A549 (cell line): ENCODE data around the gene LDLRAD3. TPM values are rescaled to one million over a fixed set of nuclear protein-coding genes. Genes with fewer than 3 reads are reported as not detected.

ENCODE experiments used
- ATAC-seq, 2 experiments: fragments of 200-7000 bp in 1 of 2; fragments of >200 bp in 1 of 2; cut with Nextera tagmentation in 1 of 2; cut with Tn5 transposase in 1 of 2; 3 replicates each; pipeline versions ENCODE4 v1.8.0 to v1.9.1; 2018 to 2020; ENCODE audit warnings: mild to moderate bottlenecking in 1 of 2, moderate library complexity in 1 of 2
- CTCF ChIA-PET: fragments of 300-600 bp; sonication (Branson Sonifier 250); formaldehyde crosslinking; extraction: SDS; loops from one replicate; lab custom pipeline; 2021; ENCODE audit warnings: antibody characterized with exemption, inconsistent platforms; lab: Yijun Ruan, JAX
- POLR2A ChIA-PET: fragments of 350-600 bp; formaldehyde crosslinking; extraction: SDS; loops from one replicate; lab custom pipeline; 2021; ENCODE audit warnings: antibody characterized with exemption, inconsistent platforms; lab: Yijun Ruan, JAX
- DNase-seq, 2 experiments: peaks; one replicate each; pipeline versions ENCODE4 v3.0.0 to v3.0.0-alpha.2; 2011 to 2016; ENCODE audit warnings: low read depth in 1 of 2, low spot score in 1 of 2
- FAIRE-seq: peaks from 2 replicates; lab custom pipeline; 2011; peaks lifted over from hg19 to GRCh38; lab: Jason Lieb, UNC
- H3K27ac ChIP-seq, 2 experiments: fragments of >200 bp; sonication (Bioruptor Twin); formaldehyde crosslinking; 3 replicates each; pipeline ENCODE4 v1.5.1; 2016 to 2017
- H3K4me1 ChIP-seq: fragments of >200 bp; sonication (Bioruptor Twin); formaldehyde crosslinking; 3 replicates; pipeline ENCODE4 v1.6.1; 2016
- H3K4me2 ChIP-seq: fragments of >200 bp; sonication (Bioruptor Twin); formaldehyde crosslinking; 3 replicates; pipeline ENCODE4 v1.6.1; 2016
- H3K4me3 ChIP-seq: fragments of >200 bp; sonication (Bioruptor Twin); formaldehyde crosslinking; 3 replicates; pipeline ENCODE4 v1.5.1; 2016
- H3K9me3 ChIP-seq: fragments of >200 bp; sonication (Bioruptor Twin); formaldehyde crosslinking; 3 replicates; pipeline ENCODE4 v1.6.1; 2016
- BHLHE40 ChIP-seq: IDR thresholded peaks from 2 replicates; pipeline ENCODE4 v1.6.1; 2012; ENCODE audit warnings: low read depth, low read length, inconsistent platforms
- CEBPB ChIP-seq, 2 experiments: fragments of >200 bp in 1 of 2; sonication (Bioruptor Twin) in 1 of 2; formaldehyde crosslinking in 1 of 2; IDR thresholded peaks; 2 replicates each; pipeline ENCODE4 v1.6.1; 2012 to 2016
- CHD4 ChIP-seq: fragments of 200-600 bp; sonication (generic); IDR thresholded peaks from 2 replicates; pipeline ENCODE4 v1.6.1; 2016; ENCODE audit warnings: antibody characterized with exemption, mild to moderate bottlenecking, borderline replicate concordance
- E2F6 ChIP-seq: IDR thresholded peaks from 2 replicates; pipeline ENCODE4 v1.6.1; 2012; ENCODE audit warnings: low read depth, borderline replicate concordance
- EHF ChIP-seq: fragments of 250-450 bp; sonication (Bioruptor Pico); IDR thresholded peaks from 2 replicates; pipeline ENCODE4 v1.5.0; 2020; ENCODE audit warnings: mild to moderate bottlenecking
- FOSL2 ChIP-seq, 2 experiments: fragments of 450-650 bp in 1 of 2; fragments of >200 bp in 1 of 2; sonication (Bioruptor Twin) in 1 of 2; formaldehyde crosslinking; IDR thresholded peaks; 2 replicates each; pipeline versions ENCODE4 v1.5.0 to v1.6.1; 2016 to 2020; ENCODE audit warnings: mild to moderate bottlenecking in 1 of 2, moderate library complexity in 1 of 2
- FOXS1 ChIP-seq: fragments of 250-450 bp; sonication (Bioruptor Pico); IDR thresholded peaks from 2 replicates; pipeline ENCODE4 v1.5.0; 2020; ENCODE audit warnings: mild to moderate bottlenecking, moderate library complexity
- HDAC2 ChIP-seq: fragments of 200-600 bp; sonication (generic); IDR thresholded peaks from 2 replicates; pipeline ENCODE4 v1.6.1; 2016
- HEYL ChIP-seq: fragments of 250-450 bp; sonication (Bioruptor Pico); IDR thresholded peaks from 2 replicates; pipeline ENCODE4 v1.8.0; 2021; ENCODE audit warnings: mild to moderate bottlenecking, moderate library complexity
- HOXB13 ChIP-seq: fragments of 250-450 bp; sonication (Bioruptor Pico); IDR thresholded peaks from 2 replicates; pipeline ENCODE4 v1.5.0; 2020; ENCODE audit warnings: low read depth, mild to moderate bottlenecking, moderate library complexity
- HOXB5 ChIP-seq: fragments of 250-450 bp; sonication (Bioruptor Pico); IDR thresholded peaks from 2 replicates; pipeline ENCODE4 v1.5.0; 2020; ENCODE audit warnings: mild to moderate bottlenecking, moderate library complexity
- JUN ChIP-seq, 2 experiments: fragments of >200 bp; sonication (Bioruptor Twin); formaldehyde crosslinking; IDR thresholded peaks; 2 replicates in 1 of 2; 3 replicates in 1 of 2; pipeline ENCODE4 v1.6.1; 2016 to 2017
- KDM1A ChIP-seq: fragments of 200-600 bp; sonication (generic); IDR thresholded peaks from 2 replicates; pipeline ENCODE4 v1.6.1; 2016; ENCODE audit warnings: low read depth, mild to moderate bottlenecking
- NPAS2 ChIP-seq: fragments of 250-450 bp; sonication (Bioruptor Pico); IDR thresholded peaks from 2 replicates; pipeline ENCODE4 v1.8.0; 2022; ENCODE audit warnings: mild to moderate bottlenecking, moderate library complexity, borderline replicate concordance
- RCOR1 ChIP-seq: fragments of 150-350 bp; IDR thresholded peaks from 2 replicates; pipeline ENCODE4 v1.6.1; 2014; ENCODE audit warnings: antibody characterized with exemption, low read length, low read depth
- REST ChIP-seq: fragments of 200-600 bp; sonication (generic); IDR thresholded peaks from 2 replicates; pipeline ENCODE4 v1.6.1; 2016; ENCODE audit warnings: antibody characterized with exemption, mild to moderate bottlenecking, moderate library complexity
- TFCP2L1 ChIP-seq: fragments of 250-450 bp; sonication (Bioruptor Pico); IDR thresholded peaks from 2 replicates; pipeline ENCODE4 v1.5.0; 2021; ENCODE audit warnings: mild to moderate bottlenecking
- TP53 ChIP-seq: fragments of 250-450 bp; sonication (Bioruptor Pico); IDR thresholded peaks from 2 replicates; pipeline ENCODE4 v1.5.0; 2021; ENCODE audit warnings: mild to moderate bottlenecking, moderate library complexity
- ZC3H11A ChIP-seq: fragments of 450-650 bp; IDR thresholded peaks from 2 replicates; pipeline ENCODE4 v1.6.1; 2014; ENCODE audit warnings: antibody characterized with exemption, mild to moderate bottlenecking
- ZNF302 ChIP-seq: fragments of 250-450 bp; sonication (Bioruptor Pico); IDR thresholded peaks from 2 replicates; pipeline ENCODE4 v1.9.0; 2021; ENCODE audit warnings: inconsistent platforms, mild to moderate bottlenecking, moderate library complexity
- WGBS: methylation state at CpG from one replicate; pipeline ENCODE4 v1.1.6; 2017; ENCODE audit errors: missing lambda C conversion rate; 5-methylcytosine and 5-hydroxymethylcytosine counted together
- polyA plus RNA-seq, 4 experiments: library from polyadenylated mRNA; depleted of rRNA in 3 of 4; stranded (reverse); fragments of >200 nt; fragmentation: RNase III in 1 of 4; extraction: RNeasy Plus Mini Kit Qiagen cat#74134 plus additional on column Dnase treatment in 1 of 4; gene quantifications; 2 replicates in 3 of 4; 3 replicates in 1 of 4; pipeline ENCODE4 v1.2.3, GENCODE V29; 2011 to 2017
- TF ChIP-seq, protein P1 (sequence below): IDR thresholded peaks from 2 replicates; pipeline ENCODE4 v1.6.1; 2012
- TF ChIP-seq, protein P2 (sequence below): fragments of >200 bp; sonication (Bioruptor Twin); formaldehyde crosslinking; IDR thresholded peaks from 3 replicates; pipeline ENCODE4 v1.6.1; 2016

The LDLRAD3 gene
- polyA plus RNA-seq, 2 of the 4 experiments (the other 2 are of a cell fraction) = 10.5 to 13.2 TPM

DNA sequence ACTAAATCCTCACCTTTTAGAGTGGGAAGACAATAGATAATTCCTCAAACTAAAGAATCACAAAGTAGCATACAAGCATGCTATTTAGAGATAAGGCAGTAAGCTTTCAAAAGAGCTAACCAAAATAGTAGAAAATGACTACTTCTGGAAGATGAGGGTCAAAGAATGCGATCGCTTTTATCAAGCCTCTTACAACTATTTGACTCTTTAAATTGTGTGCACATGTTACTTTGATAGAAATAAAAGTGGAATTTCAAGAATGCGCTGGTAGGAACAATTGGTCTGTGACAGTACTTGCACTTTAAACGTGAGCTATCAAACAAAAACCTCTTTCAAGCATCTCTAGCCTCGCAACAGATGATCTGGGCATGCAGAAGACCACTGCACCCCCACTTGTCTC, 248.1 kb downstream of the LDLRAD3 start:
- POLR2A ChIA-PET = no interaction called here
- WGBS = 91% methylated on average over 5 of the region's 5 CpGs
- FAIRE-seq = no peak
- H3K4me3 ChIP-seq = no peak overlapping the region
- H3K27ac ChIP-seq = no peak overlapping the region
- ATAC-seq = no peak
- DNase-seq = no peak
- H3K9me3 ChIP-seq = no peaks in the 10 kb centered on the region
- no peak overlapping the region for H3K4me2 ChIP-seq
- H3K4me1 ChIP-seq = no peaks in the 10 kb centered on the region
- TF ChIP-seq TFCP2L1 (CRISPR knock-in tag) = no peak
- TF ChIP-seq E2F6 = no peak
- TF ChIP-seq JUN (IDR thresholded peaks at IDR 0.05) = no peak
- TF ChIP-seq ZNF302 (CRISPR knock-in tag) = no peak
- no peak for TF ChIP-seq HOXB13 (CRISPR knock-in tag)
- TF ChIP-seq NPAS2 (CRISPR knock-in tag) = no peak
- no peak for TF ChIP-seq ZC3H11A
- TF ChIP-seq HEYL (CRISPR knock-in tag) = no peak
- no peak for TF ChIP-seq HOXB5 (CRISPR knock-in tag)
- TF ChIP-seq, protein P1, sequence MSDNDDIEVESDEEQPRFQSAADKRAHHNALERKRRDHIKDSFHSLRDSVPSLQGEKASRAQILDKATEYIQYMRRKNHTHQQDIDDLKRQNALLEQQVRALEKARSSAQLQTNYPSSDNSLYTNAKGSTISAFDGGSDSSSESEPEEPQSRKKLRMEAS = no peak
- TF ChIP-seq CHD4 = no peak
- no peak for TF ChIP-seq FOXS1 (CRISPR knock-in tag)
- no peak for TF ChIP-seq EHF (CRISPR knock-in tag)
- TF ChIP-seq FOSL2 (IDR thresholded peaks at IDR 0.05) = no peak
- TF ChIP-seq FOSL2 (CRISPR knock-in tag; IDR thresholded peaks at IDR 0.05) = no peak
- no peak for TF ChIP-seq HDAC2
- no peak for TF ChIP-seq RCOR1
- no peak for TF ChIP-seq CEBPB (IDR thresholded peaks at IDR 0.05)
- CTCF ChIA-PET = no interaction called here

- FAIRE-seq (no peak), DNase-seq (no peak), ATAC-seq (no peak)
- Histone ChIP-seq H3K4me3 (no peak overlapping the region), H3K27ac (no peak overlapping the region), H3K4me1 (no peaks in the 10 kb centered on the region), H3K4me2 (no peak overlapping the region), H3K9me3 (no peaks in the 10 kb centered on the region)
- CTCF ChIA-PET = interaction anchor here (1.2 kb wide), 1 partner anchor 15 kb away, joined by 3 read pairs; no protein-coding TSS in a partner anchor
- POLR2A ChIA-PET = no interaction called here
- 83% methylated on average over 8 of the region's 8 CpGs for WGBS
- TF ChIP-seq JUN (IDR thresholded peaks at IDR 0.05) = no peak
- TF ChIP-seq TP53 = no peak
- no peak for TF ChIP-seq HEYL (CRISPR knock-in tag)
- no peak for TF ChIP-seq REST
- TF ChIP-seq, protein P2, sequence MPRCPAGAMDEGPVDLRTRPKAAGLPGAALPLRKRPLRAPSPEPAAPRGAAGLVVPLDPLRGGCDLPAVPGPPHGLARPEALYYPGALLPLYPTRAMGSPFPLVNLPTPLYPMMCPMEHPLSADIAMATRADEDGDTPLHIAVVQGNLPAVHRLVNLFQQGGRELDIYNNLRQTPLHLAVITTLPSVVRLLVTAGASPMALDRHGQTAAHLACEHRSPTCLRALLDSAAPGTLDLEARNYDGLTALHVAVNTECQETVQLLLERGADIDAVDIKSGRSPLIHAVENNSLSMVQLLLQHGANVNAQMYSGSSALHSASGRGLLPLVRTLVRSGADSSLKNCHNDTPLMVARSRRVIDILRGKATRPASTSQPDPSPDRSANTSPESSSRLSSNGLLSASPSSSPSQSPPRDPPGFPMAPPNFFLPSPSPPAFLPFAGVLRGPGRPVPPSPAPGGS = no peak
- no peak for TF ChIP-seq HOXB5 (CRISPR knock-in tag)
- TF ChIP-seq KDM1A = no peak
- TF ChIP-seq BHLHE40 = no peak
- no peak for TF ChIP-seq CEBPB (IDR thresholded peaks at IDR 0.05)
- no peak for TF ChIP-seq HOXB13 (CRISPR knock-in tag)
Measured at GRCh38 chr11:36192425-36193289, 248.8 kb downstream of the LDLRAD3 start.
